GM23338 (cell line): ENCODE measurements around the gene PIK3CB. TPM values are rescaled to one million over a fixed set of nuclear protein-coding genes. Genes with fewer than 3 reads are reported as not detected.

Source experiments
- ATAC-seq: fragments of 200-7000 bp; cut with Tn5 transposase; 3 replicates; pipeline ENCODE4 v1.9.1; 2020
- DNase-seq: peaks from one replicate; pipeline ENCODE4 v3.0.0-alpha.2; 2015; ENCODE audit warnings: low spot score
- H2AFZ ChIP-seq: fragments of 200-600 bp; sonication (generic); 2 replicates; pipeline ENCODE4 v1.8.0; 2016; ENCODE audit warnings: antibody characterized with exemption, mild to moderate bottlenecking, moderate library complexity
- H3F3A ChIP-seq: fragments of 200-600 bp; sonication (generic); replicated peaks from 2 replicates; pipeline ENCODE4 v1.8.0; 2017; ENCODE audit warnings: antibody characterized with exemption, mixed run types, low read depth
- H3K27ac ChIP-seq: fragments of 200-600 bp; sonication (generic); 2 replicates; pipeline ENCODE4 v1.6.1; 2016; ENCODE audit warnings: low read depth
- H3K27me3 ChIP-seq: fragments of 200-600 bp; sonication (generic); 2 replicates; pipeline ENCODE4 v1.8.0; 2016; ENCODE audit warnings: mild to moderate bottlenecking, mixed run types, moderate library complexity; ENCODE audit not compliant: insufficient read depth
- H3K36me3 ChIP-seq: fragments of 200-600 bp; sonication (generic); 2 replicates; pipeline ENCODE4 v1.8.0; 2016; ENCODE audit warnings: mild to moderate bottlenecking; ENCODE audit not compliant: insufficient read depth
- H3K4me1 ChIP-seq: fragments of 200-600 bp; sonication (generic); 2 replicates; pipeline ENCODE4 v1.8.0; 2016; ENCODE audit warnings: mild to moderate bottlenecking, moderate library complexity; ENCODE audit not compliant: insufficient read depth
- H3K4me2 ChIP-seq: fragments of 200-600 bp; sonication (generic); 2 replicates; pipeline ENCODE4 v1.7.1; 2017; ENCODE audit warnings: mixed run types
- H3K4me3 ChIP-seq: fragments of 200-600 bp; sonication (generic); 2 replicates; pipeline ENCODE4 v1.6.1; 2016; ENCODE audit warnings: mixed run types
- H3K79me2 ChIP-seq: fragments of 200-600 bp; sonication (generic); replicated peaks from 2 replicates; pipeline ENCODE4 v1.8.0; 2017; ENCODE audit warnings: mild to moderate bottlenecking; ENCODE audit not compliant: insufficient read depth
- H3K9me2 ChIP-seq: fragments of 200-600 bp; sonication (generic); 2 replicates; pipeline ENCODE4 v1.8.0; 2017; ENCODE audit not compliant: insufficient read depth
- H4K20me1 ChIP-seq: fragments of 200-600 bp; sonication (generic); replicated peaks from 2 replicates; pipeline ENCODE4 v1.8.0; 2017; ENCODE audit warnings: mild to moderate bottlenecking; ENCODE audit not compliant: insufficient read depth
- H3K27ac Mint-ChIP-seq: 2 replicates; pipeline ENCODE4 v1.8.0; 2020; ENCODE audit warnings: inconsistent platforms, mild to moderate bottlenecking, moderate library complexity, mixed read lengths
- H3K27me3 Mint-ChIP-seq: 3 replicates; pipeline ENCODE4 v1.8.0; 2022; ENCODE audit warnings: low read depth, mild to moderate bottlenecking, moderate library complexity, mixed read lengths, inconsistent platforms; ENCODE audit not compliant: insufficient read depth, poor library complexity
- H3K36me3 Mint-ChIP-seq: 3 replicates; pipeline ENCODE4 v1.8.0; 2021; ENCODE audit warnings: low read depth, mild to moderate bottlenecking, inconsistent platforms, moderate library complexity, mixed read lengths
- H3K4me1 Mint-ChIP-seq: 3 replicates; pipeline ENCODE4 v1.8.0; 2020; ENCODE audit warnings: mild to moderate bottlenecking, inconsistent platforms, mixed read lengths
- H3K4me3 Mint-ChIP-seq: 3 replicates; pipeline ENCODE4 v1.8.0; 2021; ENCODE audit warnings: moderate library complexity, mild to moderate bottlenecking, inconsistent platforms, mixed read lengths
- H3K9me3 Mint-ChIP-seq: 3 replicates; pipeline ENCODE4 v1.8.0; 2020; ENCODE audit warnings: moderate library complexity, mild to moderate bottlenecking, inconsistent platforms, mixed read lengths
- CTCF ChIP-seq, 2 experiments: fragments of 200-600 bp in 1 of 2; sonication (generic) in 1 of 2; conservative IDR thresholded peaks; 2 replicates each; pipeline versions ENCODE4 v1.5.1 to v1.6.1; 2016 to 2017; ENCODE audit warnings: antibody characterized with exemption in 2 of 2, low read depth in 2 of 2, mild to moderate bottlenecking in 2 of 2, moderate library complexity in 1 of 2
- EZH2 ChIP-seq: fragments of 200-600 bp; sonication (generic); IDR thresholded peaks from one replicate; pipeline ENCODE4 v1.8.0; 2017; ENCODE audit warnings: antibody characterized with exemption, mild to moderate bottlenecking, low read depth; ENCODE audit not compliant: unreplicated experiment
- JUNB ChIP-seq: IDR thresholded peaks from one replicate; pipeline ENCODE4 v1.6.1; 2016; ENCODE audit warnings: antibody characterized with exemption; ENCODE audit not compliant: unreplicated experiment
- NANOG ChIP-seq: IDR thresholded peaks from 2 replicates; pipeline ENCODE4 v1.6.1; 2016; ENCODE audit warnings: antibody characterized with exemption, borderline replicate concordance
- POLR2AphosphoS5 ChIP-seq: IDR thresholded peaks from 2 replicates; pipeline ENCODE4 v1.6.1; 2016; ENCODE audit warnings: antibody characterized with exemption, low read depth
- polyA plus RNA-seq: library from polyadenylated mRNA; unstranded; fragments of >200 nt; fragmentation: Nextera tagmentation; extraction: Ambion mirVana; gene quantifications from 2 replicates; pipeline ENCODE4 v1.2.1, GENCODE V29; 2016
- total RNA-seq: library from RNA; depleted of rRNA; stranded (reverse); fragments of >200 nt; shearing (Covaris generic); gene quantifications from 2 replicates; pipeline ENCODE4 v1.2.3, GENCODE V29; 2014
- TF ChIP-seq, protein P1 (sequence below): fragments of 250-450 bp; sonication (Bioruptor Pico); IDR thresholded peaks from 2 replicates; pipeline ENCODE4 v1.5.0; 2020; ENCODE audit warnings: mild to moderate bottlenecking, moderate library complexity

Gene PIK3CB
- total and polyA plus RNA-seq, 2 experiments from 2014 or later: 13.3 to 32.4 TPM

GRCh38 chr3:138691351-138691750, 143.4 kb downstream of the PIK3CB start:
- no peak overlapping the region for H3K27ac Mint-ChIP-seq
- no peaks in the 10 kb centered on the region for H3K27me3 Mint-ChIP-seq
- no peaks in the 10 kb centered on the region for H3K4me1 Mint-ChIP-seq
- Histone ChIP-seq H3F3A (no peaks in the 10 kb centered on the region), H3K4me2 (no peak overlapping the region), H3K27ac (no peak overlapping the region), H2AFZ (no peak overlapping the region), H3K4me3 (no peak overlapping the region), H4K20me1 (no peaks in the 10 kb centered on the region; the same call in 1 of the 2 replicates), H3K27me3 (no peaks in the 10 kb centered on the region), H3K9me2 (no peaks in the 10 kb centered on the region), H3K79me2 (no peaks in the 10 kb centered on the region), H3K4me1 (no peaks in the 10 kb centered on the region), H3K36me3 (no peaks in the 10 kb centered on the region)
- no peak overlapping the region for H3K4me3 Mint-ChIP-seq
- DNase-seq (no peak), ATAC-seq (no peak)
- H3K9me3 Mint-ChIP-seq: no peaks in the 10 kb centered on the region
- peaks cover 22% of the 10 kb centered on the region; the same call in 2 of the 3 replicates for H3K36me3 Mint-ChIP-seq
- TF ChIP-seq, protein P1, sequence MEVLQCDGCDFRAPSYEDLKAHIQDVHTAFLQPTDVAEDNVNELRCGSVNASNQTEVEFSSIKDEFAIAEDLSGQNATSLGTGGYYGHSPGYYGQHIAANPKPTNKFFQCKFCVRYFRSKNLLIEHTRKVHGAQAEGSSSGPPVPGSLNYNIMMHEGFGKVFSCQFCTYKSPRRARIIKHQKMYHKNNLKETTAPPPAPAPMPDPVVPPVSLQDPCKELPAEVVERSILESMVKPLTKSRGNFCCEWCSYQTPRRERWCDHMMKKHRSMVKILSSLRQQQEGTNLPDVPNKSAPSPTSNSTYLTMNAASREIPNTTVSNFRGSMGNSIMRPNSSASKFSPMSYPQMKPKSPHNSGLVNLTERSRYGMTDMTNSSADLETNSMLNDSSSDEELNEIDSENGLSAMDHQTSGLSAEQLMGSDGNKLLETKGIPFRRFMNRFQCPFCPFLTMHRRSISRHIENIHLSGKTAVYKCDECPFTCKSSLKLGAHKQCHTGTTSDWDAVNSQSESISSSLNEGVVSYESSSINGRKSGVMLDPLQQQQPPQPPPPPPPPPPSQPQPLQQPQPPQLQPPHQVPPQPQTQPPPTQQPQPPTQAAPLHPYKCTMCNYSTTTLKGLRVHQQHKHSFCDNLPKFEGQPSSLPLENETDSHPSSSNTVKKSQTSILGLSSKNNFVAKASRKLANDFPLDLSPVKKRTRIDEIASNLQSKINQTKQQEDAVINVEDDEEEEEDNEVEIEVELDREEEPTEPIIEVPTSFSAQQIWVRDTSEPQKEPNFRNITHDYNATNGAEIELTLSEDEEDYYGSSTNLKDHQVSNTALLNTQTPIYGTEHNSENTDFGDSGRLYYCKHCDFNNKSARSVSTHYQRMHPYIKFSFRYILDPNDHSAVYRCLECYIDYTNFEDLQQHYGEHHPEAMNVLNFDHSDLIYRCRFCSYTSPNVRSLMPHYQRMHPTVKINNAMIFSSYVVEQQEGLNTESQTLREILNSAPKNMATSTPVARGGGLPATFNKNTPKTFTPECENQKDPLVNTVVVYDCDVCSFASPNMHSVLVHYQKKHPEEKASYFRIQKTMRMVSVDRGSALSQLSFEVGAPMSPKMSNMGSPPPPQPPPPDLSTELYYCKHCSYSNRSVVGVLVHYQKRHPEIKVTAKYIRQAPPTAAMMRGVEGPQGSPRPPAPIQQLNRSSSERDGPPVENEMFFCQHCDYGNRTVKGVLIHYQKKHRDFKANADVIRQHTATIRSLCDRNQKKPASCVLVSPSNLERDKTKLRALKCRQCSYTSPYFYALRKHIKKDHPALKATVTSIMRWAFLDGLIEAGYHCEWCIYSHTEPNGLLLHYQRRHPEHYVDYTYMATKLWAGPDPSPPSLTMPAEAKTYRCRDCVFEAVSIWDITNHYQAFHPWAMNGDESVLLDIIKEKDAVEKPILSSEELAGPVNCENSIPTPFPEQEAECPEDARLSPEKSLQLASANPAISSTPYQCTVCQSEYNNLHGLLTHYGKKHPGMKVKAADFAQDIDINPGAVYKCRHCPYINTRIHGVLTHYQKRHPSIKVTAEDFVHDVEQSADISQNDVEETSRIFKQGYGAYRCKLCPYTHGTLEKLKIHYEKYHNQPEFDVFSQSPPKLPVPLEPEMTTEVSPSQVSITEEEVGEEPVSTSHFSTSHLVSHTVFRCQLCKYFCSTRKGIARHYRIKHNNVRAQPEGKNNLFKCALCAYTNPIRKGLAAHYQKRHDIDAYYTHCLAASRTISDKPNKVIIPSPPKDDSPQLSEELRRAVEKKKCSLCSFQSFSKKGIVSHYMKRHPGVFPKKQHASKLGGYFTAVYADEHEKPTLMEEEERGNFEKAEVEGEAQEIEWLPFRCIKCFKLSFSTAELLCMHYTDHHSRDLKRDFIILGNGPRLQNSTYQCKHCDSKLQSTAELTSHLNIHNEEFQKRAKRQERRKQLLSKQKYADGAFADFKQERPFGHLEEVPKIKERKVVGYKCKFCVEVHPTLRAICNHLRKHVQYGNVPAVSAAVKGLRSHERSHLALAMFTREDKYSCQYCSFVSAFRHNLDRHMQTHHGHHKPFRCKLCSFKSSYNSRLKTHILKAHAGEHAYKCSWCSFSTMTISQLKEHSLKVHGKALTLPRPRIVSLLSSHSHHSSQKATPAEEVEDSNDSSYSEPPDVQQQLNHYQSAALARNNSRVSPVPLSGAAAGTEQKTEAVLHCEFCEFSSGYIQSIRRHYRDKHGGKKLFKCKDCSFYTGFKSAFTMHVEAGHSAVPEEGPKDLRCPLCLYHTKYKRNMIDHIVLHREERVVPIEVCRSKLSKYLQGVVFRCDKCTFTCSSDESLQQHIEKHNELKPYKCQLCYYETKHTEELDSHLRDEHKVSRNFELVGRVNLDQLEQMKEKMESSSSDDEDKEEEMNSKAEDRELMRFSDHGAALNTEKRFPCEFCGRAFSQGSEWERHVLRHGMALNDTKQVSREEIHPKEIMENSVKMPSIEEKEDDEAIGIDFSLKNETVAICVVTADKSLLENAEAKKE (CRISPR knock-in tag): no peak
- no peak for TF ChIP-seq JUNB
- no peak for TF ChIP-seq POLR2AphosphoS5
- TF ChIP-seq NANOG: no peak
- TF ChIP-seq EZH2: no peak
- TF ChIP-seq CTCF (conservative IDR thresholded peaks at IDR 0.05; ENCODE audit: low read depth in 2 of 2): no peak
